Measurements from ENCODE around the gene DCT.

Gene DCT

DNA sequence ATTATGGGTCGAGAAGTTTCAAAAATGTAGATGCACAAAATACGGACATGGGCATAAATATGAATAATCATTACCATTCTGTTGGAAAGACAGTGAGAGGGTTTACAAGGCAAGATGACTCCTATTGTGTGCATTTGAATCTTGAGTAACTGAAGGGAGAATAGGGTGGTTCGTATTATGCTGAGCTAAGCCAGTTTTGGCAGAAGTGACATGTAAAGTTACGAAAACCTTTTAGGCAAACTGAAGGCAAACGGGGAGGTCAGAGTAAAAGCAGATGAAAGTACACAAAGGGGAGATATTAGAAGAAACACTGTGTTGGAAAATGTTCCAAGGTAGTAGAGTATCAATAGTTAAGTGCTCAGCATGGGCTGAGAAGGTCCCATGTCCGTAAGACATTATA is 16.8 kb downstream of the DCT start:
- TF ChIP-seq, protein P1, sequence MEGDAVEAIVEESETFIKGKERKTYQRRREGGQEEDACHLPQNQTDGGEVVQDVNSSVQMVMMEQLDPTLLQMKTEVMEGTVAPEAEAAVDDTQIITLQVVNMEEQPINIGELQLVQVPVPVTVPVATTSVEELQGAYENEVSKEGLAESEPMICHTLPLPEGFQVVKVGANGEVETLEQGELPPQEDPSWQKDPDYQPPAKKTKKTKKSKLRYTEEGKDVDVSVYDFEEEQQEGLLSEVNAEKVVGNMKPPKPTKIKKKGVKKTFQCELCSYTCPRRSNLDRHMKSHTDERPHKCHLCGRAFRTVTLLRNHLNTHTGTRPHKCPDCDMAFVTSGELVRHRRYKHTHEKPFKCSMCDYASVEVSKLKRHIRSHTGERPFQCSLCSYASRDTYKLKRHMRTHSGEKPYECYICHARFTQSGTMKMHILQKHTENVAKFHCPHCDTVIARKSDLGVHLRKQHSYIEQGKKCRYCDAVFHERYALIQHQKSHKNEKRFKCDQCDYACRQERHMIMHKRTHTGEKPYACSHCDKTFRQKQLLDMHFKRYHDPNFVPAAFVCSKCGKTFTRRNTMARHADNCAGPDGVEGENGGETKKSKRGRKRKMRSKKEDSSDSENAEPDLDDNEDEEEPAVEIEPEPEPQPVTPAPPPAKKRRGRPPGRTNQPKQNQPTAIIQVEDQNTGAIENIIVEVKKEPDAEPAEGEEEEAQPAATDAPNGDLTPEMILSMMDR (IDR thresholded peaks at IDR 0.05; ENCODE audit: borderline replicate concordance, control extremely low read depth, extremely low read depth, insufficient read depth, missing control alignments) = no peak
- DNase-seq (ENCODE audit: low spot score) = no peak
- in situ Hi-C loops (cut with MboI; ENCODE audit: low sequenced_read_pairs, unreplicated experiment) = no loop called here

DNA sequence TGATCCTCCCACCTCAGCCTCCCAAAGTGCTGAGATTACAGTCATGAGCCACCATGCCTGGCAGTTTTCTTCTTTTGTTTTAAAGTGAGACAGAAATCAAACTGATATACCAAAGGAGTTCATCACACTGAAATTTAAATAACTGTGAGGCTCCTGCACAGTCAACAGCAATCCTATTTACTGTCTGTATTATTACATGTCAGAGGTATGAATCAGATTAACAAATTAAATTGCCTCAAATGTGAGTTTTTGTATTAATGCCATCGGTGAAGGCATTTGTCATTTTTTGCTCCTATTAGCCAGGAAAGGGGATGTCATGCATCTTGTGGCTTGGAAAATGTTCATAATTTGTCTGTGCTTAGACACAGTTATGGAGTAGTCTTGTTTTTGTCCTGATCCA is 20.4 kb downstream of the DCT start:
- TF ChIP-seq, protein P1 (IDR thresholded peaks at IDR 0.05; ENCODE audit: borderline replicate concordance, control extremely low read depth, extremely low read depth, insufficient read depth, missing control alignments) = no peak
- DNase-seq (ENCODE audit: low spot score) = no peak
- in situ Hi-C loops (cut with MboI; ENCODE audit: low sequenced_read_pairs, unreplicated experiment) = no loop called here

DNA sequence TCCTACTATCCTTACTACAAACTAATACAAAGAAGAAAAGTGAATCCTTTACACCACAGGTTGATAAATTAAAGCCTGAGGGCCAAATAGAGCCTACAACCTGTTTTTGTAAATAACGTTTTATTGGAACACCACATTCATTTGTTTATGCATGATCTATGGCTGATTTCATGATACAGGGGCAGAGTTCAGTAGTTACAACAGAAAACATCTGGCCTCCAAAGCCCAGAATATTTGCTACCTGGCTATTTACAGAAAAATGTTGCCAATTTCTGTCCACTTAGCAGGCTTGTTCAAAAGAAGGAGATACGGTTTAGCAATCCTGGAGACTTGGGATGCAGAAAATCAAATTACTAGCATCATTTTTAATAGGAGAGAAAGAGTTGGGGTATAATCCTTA is 24.1 kb downstream of the DCT start:
- DNase-seq (ENCODE audit: low spot score) = no peak

DNA sequence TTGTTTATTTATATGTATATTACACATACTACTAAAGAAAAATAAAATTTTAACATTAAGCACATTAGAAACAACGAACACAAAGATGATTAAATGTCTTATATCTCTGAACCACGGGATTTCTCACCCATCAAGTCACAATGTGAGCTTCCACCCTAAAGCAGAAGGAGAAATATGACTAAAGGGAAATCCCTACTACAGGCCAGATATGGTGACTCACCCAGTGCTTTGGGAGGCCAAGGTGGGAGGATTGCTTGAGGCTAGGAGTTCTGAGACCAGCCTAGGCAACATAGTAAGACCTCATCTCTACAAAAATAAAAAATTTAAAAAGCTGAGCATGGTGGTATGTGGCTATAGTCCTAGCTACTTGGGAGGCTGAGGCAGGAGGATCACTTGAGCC is 24.6 kb downstream of the DCT start:
- in situ Hi-C loops (cut with MboI; ENCODE audit: low sequenced_read_pairs, unreplicated experiment) = no loop called here
- TF ChIP-seq, protein P1 (IDR thresholded peaks at IDR 0.05; ENCODE audit: borderline replicate concordance, control extremely low read depth, extremely low read depth, insufficient read depth, missing control alignments) = no peak
- DNase-seq (ENCODE audit: low spot score) = no peak

More for the DNA sequence above, 24.1 kb downstream of the DCT start:
- in situ Hi-C loops (cut with MboI; ENCODE audit: low sequenced_read_pairs, unreplicated experiment) = no loop called here
- TF ChIP-seq, protein P1 (IDR thresholded peaks at IDR 0.05; ENCODE audit: borderline replicate concordance, control extremely low read depth, extremely low read depth, insufficient read depth, missing control alignments) = no peak

DNA sequence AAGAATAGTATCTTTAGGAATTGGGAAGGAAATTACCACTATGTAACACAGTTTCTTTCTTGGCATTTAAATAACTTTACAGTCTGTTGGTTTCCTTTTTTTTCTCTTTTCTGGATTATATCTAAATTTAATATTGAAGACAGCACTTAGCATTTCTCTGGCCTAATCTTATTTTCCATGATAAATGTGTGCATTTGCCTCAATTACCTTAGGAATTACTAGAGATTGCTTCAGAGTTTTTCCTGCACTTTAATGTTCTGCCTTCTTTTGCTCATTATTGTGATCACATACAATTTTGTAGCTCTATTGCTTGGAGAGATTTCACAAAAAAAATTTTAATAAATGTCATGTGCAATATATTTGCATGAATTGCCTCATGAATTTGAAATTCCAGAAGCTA is 25.1 kb downstream of the DCT start:
- no peak for DNase-seq (ENCODE audit: low spot score)
- in situ Hi-C loops (cut with MboI; ENCODE audit: low sequenced_read_pairs, unreplicated experiment) = no loop called here
- TF ChIP-seq, protein P1 (IDR thresholded peaks at IDR 0.05; ENCODE audit: borderline replicate concordance, control extremely low read depth, extremely low read depth, insufficient read depth, missing control alignments) = no peak

DNA sequence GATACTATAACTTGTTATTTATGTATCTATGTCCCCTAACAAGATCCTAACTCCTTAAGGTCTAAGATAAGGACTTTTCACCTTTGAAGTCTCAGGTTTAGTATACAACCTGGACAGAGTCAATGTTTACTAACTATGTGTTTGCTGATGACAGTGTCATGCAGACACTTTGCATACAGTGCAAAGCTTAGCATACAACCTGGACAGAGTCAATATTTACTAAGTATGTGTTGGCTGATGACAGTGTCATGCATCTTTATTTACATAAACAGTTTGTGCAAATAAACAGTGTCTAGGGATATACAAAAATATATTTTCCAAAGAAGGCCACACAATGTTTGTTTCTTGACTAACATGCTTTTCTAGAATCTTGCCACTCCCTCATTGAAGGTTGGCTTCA is 34.7 kb downstream of the DCT start:
- DNase-seq (ENCODE audit: low spot score) = no peak
- TF ChIP-seq, protein P1 (IDR thresholded peaks at IDR 0.05; ENCODE audit: borderline replicate concordance, control extremely low read depth, extremely low read depth, insufficient read depth, missing control alignments) = no peak
- in situ Hi-C loops (cut with MboI; ENCODE audit: low sequenced_read_pairs, unreplicated experiment) = loop anchor here (10.0 kb wide), 1 partner anchor 170 kb away; no protein-coding TSS in a partner anchor

All from GM13976 (cell line).